Hepatocyte (in vitro differentiated cells): Measurements from ENCODE around the gene HNF4A.

Experiments
- CTCF ChIP-seq: fragments of 200-600 bp; sonication (generic); IDR thresholded peaks from 2 replicates; pipeline ENCODE4 v1.5.1; 2016; ENCODE audit warnings: antibody characterized with exemption, mild to moderate bottlenecking; ENCODE audit not compliant: poor library complexity
- EZH2 ChIP-seq: fragments of 200-600 bp; sonication (generic); IDR thresholded peaks from 2 replicates; pipeline ENCODE4 v1.6.1; 2016; ENCODE audit warnings: antibody characterized with exemption, mild to moderate bottlenecking, borderline replicate concordance
- EZH2phosphoT487 ChIP-seq: fragments of 200-600 bp; sonication (generic); IDR thresholded peaks from one replicate; pipeline ENCODE4 v1.6.1; 2018; ENCODE audit warnings: antibody characterized with exemption, mild to moderate bottlenecking, low read depth, moderate library complexity; ENCODE audit not compliant: unreplicated experiment, severe bottlenecking

- TF ChIP-seq CTCF (no peak), EZH2phosphoT487 (no peak), EZH2 (no peak)
These were observed 20.8 kb upstream of the HNF4A start for GRCh38 chr20:44334709-44335108.
